Mesothelial cell of epicardium (in vitro differentiated cells): ENCODE measurements around the gene AMOT. TPM values are rescaled to one million over a fixed set of nuclear protein-coding genes. Genes with fewer than 3 reads are reported as not detected.

ENCODE experiments used
- DNase-seq, 2 experiments: peaks; one replicate each; pipeline ENCODE4 v3.0.0; 2021; ENCODE audit warnings: low spot score in 2 of 2; ENCODE audit not compliant: unreplicated experiment in 2 of 2
- H3K27ac Mint-ChIP-seq: 2 replicates; pipeline ENCODE4 v1.8.0; 2021; ENCODE audit warnings: mixed read lengths
- H3K27me3 Mint-ChIP-seq: 2 replicates; pipeline ENCODE4 v1.8.0; 2021; ENCODE audit warnings: low read depth, mixed read lengths
- H3K36me3 Mint-ChIP-seq: 2 replicates; pipeline ENCODE4 v1.8.0; 2021; ENCODE audit warnings: mixed read lengths
- H3K4me1 Mint-ChIP-seq: 2 replicates; pipeline ENCODE4 v1.8.0; 2021; ENCODE audit warnings: mixed read lengths
- H3K4me3 Mint-ChIP-seq: 2 replicates; pipeline ENCODE4 v1.8.0; 2021; ENCODE audit warnings: mild to moderate bottlenecking, moderate library complexity, mixed read lengths
- H3K9me3 Mint-ChIP-seq: 2 replicates; pipeline ENCODE4 v1.8.0; 2021; ENCODE audit warnings: mixed read lengths
- CTCF ChIP-seq: fragments of 200-600 bp; sonication (generic); IDR thresholded peaks from one replicate; pipeline ENCODE4 v1.5.0; 2021; ENCODE audit warnings: antibody characterized with exemption; ENCODE audit not compliant: unreplicated experiment
- total RNA-seq: library from RNA; stranded (reverse); gene quantifications from 3 replicates; pipeline ENCODE4 v1.2.1, GENCODE V29; 2021

Gene AMOT
- total RNA-seq, 1 donor from 2014 or later, result 361 TPM

DNA sequence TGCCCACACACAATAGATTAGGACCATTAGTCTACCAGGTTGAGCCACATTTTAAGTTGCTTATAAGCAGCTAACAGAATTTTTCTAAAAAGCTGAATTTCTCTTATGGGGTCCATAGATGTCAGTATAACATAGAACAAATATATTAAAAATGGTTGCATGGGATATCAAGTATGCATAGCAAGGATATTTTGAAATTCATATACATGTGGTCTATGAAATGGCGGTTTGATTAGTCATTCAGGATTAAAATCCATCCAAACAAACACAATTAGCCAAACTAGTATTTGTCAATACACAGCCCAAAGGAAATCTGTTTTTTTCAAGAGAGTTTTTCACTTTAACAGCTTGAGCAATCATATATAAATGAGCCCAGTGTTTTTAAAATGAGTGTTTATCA lies 33.5 kb upstream of the AMOT start:
- Mint-ChIP-seq H3K27me3 (no peaks in the 10 kb centered on the region), H3K36me3 (no peaks in the 10 kb centered on the region), H3K27ac (peak overlapping the region; percentile 44), H3K9me3 (peaks cover 5% of the 10 kb centered on the region), H3K4me1 (peaks cover 40% of the 10 kb centered on the region), H3K4me3 (no peak overlapping the region)
- no peak for DNase-seq
- TF ChIP-seq CTCF, result peak; percentile 28

GRCh38 chrX:112868586-112868985 lies 28.0 kb upstream of the AMOT start:
- Mint-ChIP-seq H3K4me1 (peaks cover 10% of the 10 kb centered on the region), H3K9me3 (no peaks in the 10 kb centered on the region), H3K27ac (no peak overlapping the region), H3K27me3 (no peaks in the 10 kb centered on the region), H3K36me3 (no peaks in the 10 kb centered on the region), H3K4me3 (no peak overlapping the region)
- DNase-seq, result no peak
- no peak for TF ChIP-seq CTCF

- no peak for DNase-seq
- Mint-ChIP-seq H3K9me3 (no peaks in the 10 kb centered on the region), H3K27ac (no peak overlapping the region), H3K4me1 (peaks cover 10% of the 10 kb centered on the region), H3K4me3 (no peak overlapping the region), H3K36me3 (no peaks in the 10 kb centered on the region), H3K27me3 (no peaks in the 10 kb centered on the region)
- TF ChIP-seq CTCF, result peak; percentile 37
Observed at GRCh38 chrX:112867570-112867969, 26.9 kb upstream of the AMOT start.

DNA sequence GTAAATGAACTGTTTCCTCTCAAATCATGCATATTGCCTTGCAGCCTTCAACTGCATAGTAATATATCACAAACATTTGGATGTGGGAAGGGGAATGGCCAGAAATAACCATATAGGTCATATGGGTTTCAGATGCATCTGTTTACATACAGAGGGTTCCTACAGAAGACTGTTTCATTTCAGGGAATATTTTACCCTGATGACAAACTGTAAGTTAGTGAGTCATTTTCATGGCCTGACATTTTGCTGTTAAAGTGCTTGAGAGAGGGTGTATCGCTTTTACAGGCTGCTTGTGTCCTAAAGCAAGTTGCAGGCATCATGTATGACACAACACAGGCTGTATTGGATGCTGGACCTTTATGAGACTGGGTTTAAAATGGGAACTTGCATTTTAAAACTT lies 25.5 kb upstream of the AMOT start:
- Mint-ChIP-seq H3K4me1 (peaks cover 15% of the 10 kb centered on the region), H3K9me3 (no peaks in the 10 kb centered on the region), H3K27ac (peak overlapping the region; percentile 48), H3K4me3 (no peak overlapping the region), H3K27me3 (no peaks in the 10 kb centered on the region), H3K36me3 (no peaks in the 10 kb centered on the region)
- TF ChIP-seq CTCF, result no peak
- no peak for DNase-seq

DNA sequence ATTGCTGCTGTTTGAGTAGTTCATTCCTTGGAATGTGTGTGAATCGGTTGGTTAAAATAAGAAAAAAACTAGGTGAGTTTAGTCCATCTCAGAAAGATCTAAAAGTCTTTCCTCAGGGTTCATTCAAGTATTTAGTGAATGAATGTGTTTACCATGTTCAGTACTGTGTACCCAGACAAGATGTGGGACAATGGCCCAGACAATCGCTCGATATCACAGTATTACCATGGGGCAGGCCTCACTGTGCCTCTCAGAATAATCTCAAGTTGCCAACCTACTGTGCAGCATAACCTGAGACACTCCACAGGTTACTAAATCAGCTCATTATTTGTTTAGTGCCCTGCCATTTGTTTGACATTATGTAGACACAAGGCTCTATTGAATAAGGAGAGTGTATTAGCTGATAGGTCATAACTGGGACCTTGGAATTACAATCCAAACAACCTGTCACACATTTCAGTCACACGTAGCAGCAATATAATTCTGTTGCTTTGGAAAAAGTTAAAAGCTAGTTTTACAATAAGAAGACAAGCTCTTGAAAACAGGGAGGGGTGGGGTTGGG lies 24.9 kb upstream of the AMOT start:
- Mint-ChIP-seq H3K4me3 (no peak overlapping the region), H3K27me3 (no peaks in the 10 kb centered on the region), H3K27ac (no peak overlapping the region), H3K4me1 (peaks cover 15% of the 10 kb centered on the region), H3K36me3 (no peaks in the 10 kb centered on the region), H3K9me3 (no peaks in the 10 kb centered on the region)
- DNase-seq, result no peak
- no peak for TF ChIP-seq CTCF

DNA sequence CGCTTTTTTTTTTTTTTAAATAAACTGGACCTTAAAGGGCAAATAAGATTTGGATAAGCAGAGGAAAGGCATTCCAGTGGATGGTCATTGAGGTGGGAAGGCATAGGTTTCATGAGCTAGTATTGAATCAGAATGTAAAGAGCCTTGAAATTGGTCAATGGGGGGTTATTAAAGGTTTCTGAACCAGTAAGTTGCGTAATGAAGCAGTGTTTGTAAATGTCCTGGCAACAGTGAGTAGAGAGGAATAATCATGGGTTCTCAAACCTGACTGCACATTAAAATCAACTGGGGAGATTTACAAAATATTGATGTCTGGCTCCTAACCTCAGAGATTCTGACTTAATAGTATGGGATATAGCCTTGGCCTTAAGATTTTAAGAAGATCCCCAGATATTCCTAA lies 23.2 kb upstream of the AMOT start:
- peaks cover 26% of the 10 kb centered on the region for H3K4me1 Mint-ChIP-seq
- H3K27me3 Mint-ChIP-seq, result no peaks in the 10 kb centered on the region
- DNase-seq, result no peak
- TF ChIP-seq CTCF, result no peak
- no peak overlapping the region for H3K27ac Mint-ChIP-seq
- H3K36me3 Mint-ChIP-seq, result no peaks in the 10 kb centered on the region
- no peaks in the 10 kb centered on the region for H3K9me3 Mint-ChIP-seq
- no peak overlapping the region for H3K4me3 Mint-ChIP-seq
